Vagina (tissue), 2 donors: ENCODE results near the gene RNU1-3.
"Not testable (repeated sequence)": the region's sequence is repeated elsewhere in the genome, so short reads cannot be mapped to it uniquely, and the experiment has no call there.

ENCODE experiments used
- CTCF ChIP-seq, 3 experiments: fragments of 450-650 bp in 2 of 3; fragments of 200-600 bp in 1 of 3; sonication (generic) in 1 of 3; IDR thresholded peaks; one replicate each; pipeline ENCODE4 v1.5.1; 2017 to 2019; ENCODE audit warnings: antibody characterized with exemption in 3 of 3, mild to moderate bottlenecking in 2 of 3, moderate library complexity in 2 of 3
- POLR2A ChIP-seq, 2 donors: fragments of 450-650 bp; IDR thresholded peaks; one replicate each; pipeline ENCODE4 v1.6.1; 2017; ENCODE audit warnings: antibody characterized with exemption in 2 of 2, mild to moderate bottlenecking in 2 of 2, moderate library complexity in 2 of 2
- POLR2AphosphoS5 ChIP-seq, 2 donors: sonication (generic); formaldehyde crosslinking; IDR thresholded peaks; one replicate each; pipeline ENCODE4 v1.9.0; 2017; ENCODE audit warnings: antibody characterized with exemption in 2 of 2, mild to moderate bottlenecking in 2 of 2, low read depth in 1 of 2; ENCODE audit not compliant: insufficient read depth in 1 of 2

- TF ChIP-seq CTCF (IDR thresholded peaks at IDR 0.05); POLR2A (IDR thresholded peaks at IDR 0.05); POLR2AphosphoS5 (IDR thresholded peaks at IDR 0.05; ENCODE audit: insufficient read depth in 1 of 2, low read depth in 1 of 2): not testable (repeated sequence)
Measured at GRCh38 chr1:16621681-16622315, 45.0 kb downstream of the RNU1-3 start.
